ENCODE results near the gene CBLN1. TPM values are rescaled to one million over a fixed set of nuclear protein-coding genes. Genes with fewer than 3 reads are reported as not detected.
"Not testable (repeated sequence)": the region's sequence is repeated elsewhere in the genome, so short reads cannot be mapped to it uniquely, and the experiment has no call there.

Gene CBLN1
- total and polyA plus RNA-seq, 2 experiments from 2014 or later = 1.2 to 6.4 TPM

GRCh38 chr16:49236216-49236615 is 45.4 kb downstream of the CBLN1 start (continued):
- TF ChIP-seq REST (IDR thresholded peaks at IDR 0.05; ENCODE audit: unreplicated experiment) (no peak), JUNB (IDR thresholded peaks at IDR 0.05; ENCODE audit: unreplicated experiment) (no peak), ZNF331 (CRISPR knock-in tag; IDR thresholded peaks at IDR 0.05; ENCODE audit: low read depth) (no peak), CREB1 (CRISPR knock-in tag; IDR thresholded peaks at IDR 0.05; ENCODE audit: low read depth) (no peak), EZH2phosphoT487 (IDR thresholded peaks at IDR 0.05; ENCODE audit: unreplicated experiment) (no peak), NANOG (IDR thresholded peaks at IDR 0.05; ENCODE audit: borderline replicate concordance) (no peak), POLR2AphosphoS5 (IDR thresholded peaks at IDR 0.05; ENCODE audit: low read depth) (no peak), EZH2 (IDR thresholded peaks at IDR 0.05; ENCODE audit: low read depth, unreplicated experiment) (no peak)

GRCh38 chr16:49228335-49228734 is 53.3 kb downstream of the CBLN1 start:
- not testable (repeated sequence) for H3K36me3 Mint-ChIP-seq (ENCODE audit: low read depth); H3K27ac Mint-ChIP-seq; H3K4me3 ChIP-seq; H3K4me2 ChIP-seq; H3F3A ChIP-seq (replicated peaks; ENCODE audit: low read depth); H3K27me3 Mint-ChIP-seq (ENCODE audit: insufficient read depth, low read depth, poor library complexity); H3K4me1 ChIP-seq (ENCODE audit: insufficient read depth); H3K36me3 ChIP-seq (ENCODE audit: insufficient read depth); H3K9me3 Mint-ChIP-seq; H3K4me3 Mint-ChIP-seq; H3K9me2 ChIP-seq (ENCODE audit: insufficient read depth); ATAC-seq; DNase-seq (ENCODE audit: low spot score); H4K20me1 ChIP-seq (replicated peaks; ENCODE audit: insufficient read depth); H2AFZ ChIP-seq; H3K27me3 ChIP-seq (ENCODE audit: insufficient read depth); H3K79me2 ChIP-seq (replicated peaks; ENCODE audit: insufficient read depth); H3K27ac ChIP-seq (ENCODE audit: low read depth); H3K4me1 Mint-ChIP-seq

Other genes starting within 250 kb of the CBLN1 start
- not detected in 2 replicates for gene C16orf78, start 92.0 kb upstream of the CBLN1 start, total RNA-seq (2014; rRNA removed; shearing (Covaris generic))
- gene C16orf78, start 92.0 kb upstream of the CBLN1 start, polyA plus RNA-seq (2016; fragmentation: Nextera tagmentation; extraction: Ambion mirVana) = not detected in 2 replicates